Chondrocyte (in vitro differentiated cells): ENCODE measurements around the gene DYNLRB1. TPM values are rescaled to one million over a fixed set of nuclear protein-coding genes. Genes with fewer than 3 reads are reported as not detected.

ENCODE experiments used
- DNase-seq: peaks from one replicate; pipeline ENCODE4 v3.0.0; 2021; ENCODE audit warnings: mixed read lengths, low spot score
- H3K27ac Mint-ChIP-seq: one replicate; pipeline ENCODE4 v1.8.0; 2021; ENCODE audit warnings: mild to moderate bottlenecking, moderate library complexity, mixed read lengths; ENCODE audit not compliant: unreplicated experiment
- H3K27me3 Mint-ChIP-seq: 2 replicates; pipeline ENCODE4 v1.8.0; 2021; ENCODE audit warnings: low read depth, mixed read lengths
- H3K36me3 Mint-ChIP-seq: 2 replicates; pipeline ENCODE4 v1.8.0; 2021; ENCODE audit warnings: low read depth, mixed read lengths
- H3K4me1 Mint-ChIP-seq: 2 replicates; pipeline ENCODE4 v1.8.0; 2021; ENCODE audit warnings: low read depth, mild to moderate bottlenecking, mixed read lengths
- H3K4me3 Mint-ChIP-seq: one replicate; pipeline ENCODE4 v1.8.0; 2021; ENCODE audit warnings: mild to moderate bottlenecking, moderate library complexity, mixed read lengths; ENCODE audit not compliant: unreplicated experiment
- H3K9me3 Mint-ChIP-seq: 2 replicates; pipeline ENCODE4 v1.8.0; 2021; ENCODE audit warnings: low read depth, mixed read lengths
- total RNA-seq: library from RNA; stranded (reverse); gene quantifications from 3 replicates; pipeline ENCODE4 v1.2.1, GENCODE V29; 2021
- TF ChIP-seq, protein P1 (sequence below): fragments of 200-600 bp; sonication (generic); IDR thresholded peaks from 2 replicates; pipeline ENCODE4 v1.5.0; 2021; ENCODE audit warnings: antibody characterized with exemption, mild to moderate bottlenecking, moderate library complexity

DYNLRB1 gene
- total RNA-seq, 1 donor from 2014 or later = 199 TPM

DNA sequence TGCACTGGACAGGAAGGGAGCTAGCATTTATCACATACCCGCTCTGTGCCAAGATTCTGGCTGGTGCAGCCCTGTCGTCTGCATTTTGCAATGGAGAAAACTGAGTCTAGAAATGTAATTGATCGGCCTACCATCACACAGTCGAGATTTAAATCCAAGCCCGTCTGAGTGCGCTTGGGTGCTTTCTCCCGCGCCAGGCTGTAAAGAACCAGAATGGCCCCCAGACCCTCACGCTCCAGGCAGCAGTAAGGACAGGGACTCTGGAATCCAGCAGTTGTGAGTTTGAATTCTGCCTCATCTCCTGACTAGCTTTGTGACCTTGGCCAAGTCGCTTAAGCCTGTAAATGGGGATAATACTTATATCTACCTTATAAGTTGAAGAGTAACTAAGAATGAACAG, 10.8 kb downstream of the DYNLRB1 start:
- Mint-ChIP-seq H3K36me3 (peaks cover 35% of the 10 kb centered on the region), H3K9me3 (no peaks in the 10 kb centered on the region), H3K4me1 (peaks cover 65% of the 10 kb centered on the region), H3K27ac (peak overlapping the region; percentile 99), H3K27me3 (no peaks in the 10 kb centered on the region), H3K4me3 (no peak overlapping the region)
- TF ChIP-seq, protein P1, sequence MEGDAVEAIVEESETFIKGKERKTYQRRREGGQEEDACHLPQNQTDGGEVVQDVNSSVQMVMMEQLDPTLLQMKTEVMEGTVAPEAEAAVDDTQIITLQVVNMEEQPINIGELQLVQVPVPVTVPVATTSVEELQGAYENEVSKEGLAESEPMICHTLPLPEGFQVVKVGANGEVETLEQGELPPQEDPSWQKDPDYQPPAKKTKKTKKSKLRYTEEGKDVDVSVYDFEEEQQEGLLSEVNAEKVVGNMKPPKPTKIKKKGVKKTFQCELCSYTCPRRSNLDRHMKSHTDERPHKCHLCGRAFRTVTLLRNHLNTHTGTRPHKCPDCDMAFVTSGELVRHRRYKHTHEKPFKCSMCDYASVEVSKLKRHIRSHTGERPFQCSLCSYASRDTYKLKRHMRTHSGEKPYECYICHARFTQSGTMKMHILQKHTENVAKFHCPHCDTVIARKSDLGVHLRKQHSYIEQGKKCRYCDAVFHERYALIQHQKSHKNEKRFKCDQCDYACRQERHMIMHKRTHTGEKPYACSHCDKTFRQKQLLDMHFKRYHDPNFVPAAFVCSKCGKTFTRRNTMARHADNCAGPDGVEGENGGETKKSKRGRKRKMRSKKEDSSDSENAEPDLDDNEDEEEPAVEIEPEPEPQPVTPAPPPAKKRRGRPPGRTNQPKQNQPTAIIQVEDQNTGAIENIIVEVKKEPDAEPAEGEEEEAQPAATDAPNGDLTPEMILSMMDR = no peak
- no peak for DNase-seq

DNA sequence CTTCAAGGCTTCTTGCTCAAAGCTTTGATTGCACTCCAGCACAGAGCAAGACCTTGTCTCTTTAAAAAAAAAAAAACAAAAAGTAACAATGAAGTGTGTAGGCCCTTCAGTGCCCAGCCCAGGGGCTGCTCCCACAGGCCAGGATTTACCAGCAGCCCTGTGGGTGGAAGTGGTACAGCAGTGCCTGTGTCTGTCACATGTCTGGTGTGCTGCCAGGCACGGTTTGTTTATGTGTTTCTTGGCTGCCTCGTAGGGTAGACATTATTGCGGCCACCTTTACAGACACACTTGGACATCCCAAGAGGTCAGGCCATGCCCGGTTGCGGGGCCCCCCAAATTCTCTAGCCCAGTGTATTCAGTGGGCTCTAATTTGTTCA, 12.7 kb downstream of the DYNLRB1 start:
- Mint-ChIP-seq H3K4me1 (peaks cover 49% of the 10 kb centered on the region), H3K36me3 (peaks cover 37% of the 10 kb centered on the region), H3K9me3 (no peaks in the 10 kb centered on the region), H3K27ac (peak overlapping the region; percentile 36), H3K27me3 (no peaks in the 10 kb centered on the region), H3K4me3 (no peak overlapping the region)
- TF ChIP-seq, protein P1 = no peak
- no peak for DNase-seq

DNA sequence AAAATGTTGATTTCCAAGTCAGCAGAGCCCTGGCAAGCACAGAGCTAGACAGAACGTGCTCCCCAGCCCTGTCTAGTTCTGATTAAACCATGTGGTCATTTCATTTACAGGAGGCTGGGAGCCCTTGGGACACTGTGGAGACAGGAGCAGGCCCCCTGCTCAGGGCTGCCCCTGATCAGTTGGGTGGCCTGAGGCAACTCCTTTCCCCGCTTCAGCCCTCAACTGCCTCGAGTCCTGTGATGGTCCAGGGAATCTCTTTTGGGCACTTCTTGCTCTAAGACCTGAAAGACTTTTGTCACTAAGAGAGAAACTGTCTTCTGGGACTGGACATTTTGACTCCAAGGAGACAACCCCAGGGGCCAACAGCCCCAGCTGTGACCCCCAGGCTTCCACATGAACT, 13.5 kb downstream of the DYNLRB1 start:
- Mint-ChIP-seq H3K9me3 (no peaks in the 10 kb centered on the region), H3K4me3 (no peak overlapping the region), H3K27me3 (no peaks in the 10 kb centered on the region), H3K36me3 (peaks cover 44% of the 10 kb centered on the region), H3K4me1 (peaks cover 41% of the 10 kb centered on the region), H3K27ac (no peak overlapping the region)
- DNase-seq = no peak
- TF ChIP-seq, protein P1 = no peak

DNA sequence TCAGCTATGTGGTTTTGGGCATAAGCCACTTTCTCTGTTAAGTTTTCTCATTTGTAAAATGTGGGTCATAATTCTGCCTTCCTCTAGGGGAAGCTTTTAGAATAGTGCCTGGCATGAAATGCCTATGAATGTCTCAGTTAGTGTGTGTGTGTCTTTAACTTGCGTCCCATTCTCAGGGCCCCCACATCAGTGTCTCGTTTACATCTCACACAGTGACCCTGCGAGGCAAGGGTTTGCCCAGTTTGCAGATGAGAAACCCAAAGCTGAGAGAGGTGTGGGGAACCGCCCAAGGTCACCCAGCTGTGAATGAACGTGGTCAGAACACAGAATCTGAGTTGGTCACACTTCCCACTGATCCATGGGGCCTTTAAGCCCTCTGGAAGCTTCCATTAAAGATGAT, 14.1 kb downstream of the DYNLRB1 start:
- H3K27ac Mint-ChIP-seq = peak overlapping the region; percentile 12
- no peak for DNase-seq
- no peak overlapping the region for H3K4me3 Mint-ChIP-seq
- TF ChIP-seq, protein P1 = no peak
- H3K9me3 Mint-ChIP-seq = no peaks in the 10 kb centered on the region
- peaks cover 35% of the 10 kb centered on the region for H3K4me1 Mint-ChIP-seq
- peaks cover 50% of the 10 kb centered on the region for H3K36me3 Mint-ChIP-seq
- H3K27me3 Mint-ChIP-seq = no peaks in the 10 kb centered on the region

DNA sequence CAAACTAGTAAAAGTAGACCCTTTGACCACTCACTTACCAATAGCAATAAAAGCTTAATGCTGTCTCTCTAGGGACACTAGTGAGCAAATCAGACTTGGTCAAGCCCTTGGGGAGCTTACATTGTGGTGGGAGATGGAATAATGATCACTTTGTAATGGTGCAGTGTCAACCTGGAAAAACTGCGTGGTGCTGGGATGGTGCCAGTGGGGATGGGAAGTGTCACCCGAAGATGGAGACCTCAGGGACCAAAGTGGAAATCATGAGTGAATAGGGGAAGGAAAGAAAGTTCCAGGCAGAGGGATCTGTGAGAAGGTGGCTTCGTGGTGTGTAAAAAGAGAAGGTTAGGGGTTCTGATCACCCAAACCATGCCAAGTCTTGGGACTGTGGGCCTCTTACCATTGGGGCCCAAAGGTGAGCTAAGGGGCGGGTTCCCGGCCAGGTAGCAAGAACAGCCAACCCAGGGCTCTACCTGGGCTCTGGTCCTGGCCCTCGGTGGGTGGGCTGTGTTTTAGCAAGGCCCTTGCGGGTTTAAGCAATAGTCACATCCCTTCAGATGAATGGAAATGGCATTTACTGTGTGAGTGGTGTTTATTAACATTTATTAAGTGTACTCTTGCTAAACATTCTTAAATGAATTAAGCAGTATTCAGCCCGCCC, 15.5 kb downstream of the DYNLRB1 start:
- no peaks in the 10 kb centered on the region for H3K27me3 Mint-ChIP-seq
- H3K4me1 Mint-ChIP-seq = peaks cover 24% of the 10 kb centered on the region
- H3K36me3 Mint-ChIP-seq = peaks cover 54% of the 10 kb centered on the region
- TF ChIP-seq, protein P1 = no peak
- H3K9me3 Mint-ChIP-seq = no peaks in the 10 kb centered on the region
- no peak overlapping the region for H3K27ac Mint-ChIP-seq
- DNase-seq = no peak
- H3K4me3 Mint-ChIP-seq = no peak overlapping the region
